Stomach (tissue), 4 donors: ENCODE results near the gene GNS.

ENCODE experiments used
- CTCF ChIP-seq, 7 experiments: fragments of 450-650 bp in 4 of 7; fragments of 200-600 bp in 3 of 7; sonication (generic) in 3 of 7; IDR thresholded peaks; one replicate each; pipeline ENCODE4 v1.5.1; 2016 to 2019; ENCODE audit warnings: antibody characterized with exemption in 7 of 7, control low read depth in 2 of 7, mild to moderate bottlenecking in 1 of 7
- EP300 ChIP-seq: sonication (generic); formaldehyde crosslinking; IDR thresholded peaks from one replicate; pipeline ENCODE4 v1.6.1; 2017; ENCODE audit warnings: antibody characterized with exemption
- POLR2A ChIP-seq, 4 donors: fragments of 450-650 bp; IDR thresholded peaks; one replicate each; pipeline ENCODE4 v1.6.1; 2016; ENCODE audit warnings: antibody characterized with exemption in 4 of 4, control low read depth in 2 of 4, mild to moderate bottlenecking in 1 of 4, moderate library complexity in 1 of 4
- POLR2AphosphoS5 ChIP-seq, 3 donors: sonication (generic); formaldehyde crosslinking; IDR thresholded peaks; one replicate each; pipeline ENCODE4 v1.6.1; 2016; ENCODE audit warnings: antibody characterized with exemption in 3 of 3

- TF ChIP-seq CTCF (IDR thresholded peaks at IDR 0.05) (no peak), POLR2AphosphoS5 (IDR thresholded peaks at IDR 0.05) (no peak), POLR2A (IDR thresholded peaks at IDR 0.05) (no peak), EP300 (no peak)
These were observed 16.8 kb downstream of the GNS start for GRCh38 chr12:64742416-64742815.
